IMR-90 (cell line): ENCODE measurements around the gene MEF2D. TPM values are rescaled to one million over a fixed set of nuclear protein-coding genes. Genes with fewer than 3 reads are reported as not detected.

Source experiments
- ATAC-seq: fragments of 200-7000 bp; cut with Tn5 transposase; 2 replicates; pipeline ENCODE4 v1.9.1; 2020; ENCODE audit warnings: low read depth, mild to moderate bottlenecking, moderate library complexity
- BruUV-seq: library from RNA; stranded (reverse); fragments of 400-500 nt; replicated peaks from 2 replicates; lab custom pipeline; 2021; lab: Mats Ljungman, UMichigan
- CTCF ChIA-PET: fragments of 300-600 bp; formaldehyde crosslinking; extraction: SDS; loops from one replicate; lab custom pipeline; 2021; ENCODE audit warnings: antibody characterized with exemption; lab: Yijun Ruan, JAX
- POLR2A ChIA-PET: fragments of 300-600 bp; sonication (Branson Sonifier 250); formaldehyde crosslinking; loops from one replicate; lab custom pipeline; 2022; ENCODE audit warnings: antibody characterized with exemption; ENCODE audit not compliant: unreplicated experiment; lab: Charles Lee
- DNase-seq: peaks from one replicate; pipeline ENCODE4 v3.0.0; 2013
- H2AFZ ChIP-seq: replicated peaks from 2 replicates; pipeline ENCODE3; 2013; ENCODE audit warnings: low read length, mild to moderate bottlenecking; ENCODE audit not compliant: poor library complexity
- H2AK5ac ChIP-seq: 2 replicates; pipeline ENCODE4 v1.6.1; 2013; ENCODE audit warnings: low read depth, low read length, inconsistent platforms
- H2AK9ac ChIP-seq: replicated peaks from 2 replicates; pipeline ENCODE3; 2013; ENCODE audit warnings: mild to moderate bottlenecking, low read depth, low read length, moderate library complexity; ENCODE audit not compliant: poor library complexity
- H2BK120ac ChIP-seq: 2 replicates; pipeline ENCODE4 v1.6.1; 2013; ENCODE audit warnings: low read depth, low read length, inconsistent platforms
- H2BK15ac ChIP-seq: 3 replicates; pipeline ENCODE4 v1.6.1; 2013; ENCODE audit warnings: low read depth, low read length, inconsistent platforms
- H2BK20ac ChIP-seq: 2 replicates; pipeline ENCODE4 v1.6.1; 2013; ENCODE audit warnings: low read depth, mild to moderate bottlenecking, inconsistent platforms, low read length, moderate library complexity
- H2BK5ac ChIP-seq: 2 replicates; pipeline ENCODE4 v1.6.1; 2013; ENCODE audit warnings: mild to moderate bottlenecking, low read depth, low read length, inconsistent platforms; ENCODE audit not compliant: poor library complexity, severe bottlenecking
- H3K14ac ChIP-seq: replicated peaks from 2 replicates; pipeline ENCODE4 v1.6.1; 2013; ENCODE audit warnings: low read depth, low read length, inconsistent platforms
- H3K18ac ChIP-seq: 2 replicates; pipeline ENCODE4 v1.6.1; 2013; ENCODE audit warnings: low read depth, low read length, control low read depth
- H3K23ac ChIP-seq: 2 replicates; pipeline ENCODE4 v1.6.1; 2013; ENCODE audit warnings: low read depth, low read length, inconsistent platforms
- H3K27ac ChIP-seq: 2 replicates; pipeline ENCODE4 v1.5.1; 2013; ENCODE audit warnings: mild to moderate bottlenecking, control low read depth, low read length; ENCODE audit not compliant: insufficient read depth
- H3K27me3 ChIP-seq: 2 replicates; pipeline ENCODE4 v1.6.1; 2013; ENCODE audit warnings: low read length; ENCODE audit not compliant: control insufficient read depth, insufficient read depth
- H3K36me3 ChIP-seq: 2 replicates; pipeline ENCODE4 v1.6.1; 2013; ENCODE audit warnings: low read length, mixed read lengths; ENCODE audit not compliant: control insufficient read depth, insufficient read depth
- H3K4ac ChIP-seq: 2 replicates; pipeline ENCODE4 v1.6.1; 2013; ENCODE audit warnings: low read depth, low read length, inconsistent platforms
- H3K4me1 ChIP-seq: 2 replicates; pipeline ENCODE4 v1.6.1; 2013; ENCODE audit warnings: low read length, mixed read lengths; ENCODE audit not compliant: control insufficient read depth, insufficient read depth
- H3K4me2 ChIP-seq: 2 replicates; pipeline ENCODE4 v1.6.1; 2013; ENCODE audit warnings: low read depth, mild to moderate bottlenecking, control low read depth, low read length, moderate library complexity
- H3K4me3 ChIP-seq: 2 replicates; pipeline ENCODE4 v1.5.1; 2013; ENCODE audit warnings: low read depth, mild to moderate bottlenecking, control low read depth, low read length, moderate library complexity; ENCODE audit not compliant: insufficient read depth
- H3K56ac ChIP-seq: 2 replicates; pipeline ENCODE4 v1.6.1; 2013; ENCODE audit warnings: low read length, inconsistent platforms; ENCODE audit not compliant: insufficient read depth; ENCODE audit errors: extremely low read depth
- H3K79me1 ChIP-seq, 2 experiments: 2 replicates each; pipeline ENCODE4 v1.6.1; 2013; ENCODE audit warnings: low read length in 2 of 2, inconsistent platforms in 1 of 2, low read depth in 1 of 2
- H3K9ac ChIP-seq: 2 replicates; pipeline ENCODE4 v1.6.1; 2013; ENCODE audit warnings: low read depth, low read length, control low read depth
- H3K9me1 ChIP-seq: 2 replicates; pipeline ENCODE4 v1.6.1; 2013; ENCODE audit warnings: low read length, inconsistent platforms; ENCODE audit not compliant: insufficient read depth
- H3K9me3 ChIP-seq: 2 replicates; pipeline ENCODE4 v1.6.1; 2013; ENCODE audit warnings: low read length; ENCODE audit not compliant: control insufficient read depth, insufficient read depth
- H4K20me1 ChIP-seq: 2 replicates; pipeline ENCODE4 v1.6.1; 2013; ENCODE audit warnings: low read length, inconsistent platforms; ENCODE audit not compliant: insufficient read depth
- H4K5ac ChIP-seq: 2 replicates; pipeline ENCODE4 v1.6.1; 2013; ENCODE audit warnings: mild to moderate bottlenecking, low read depth, low read length, control low read depth
- H4K8ac ChIP-seq, 2 experiments: 2 replicates each; pipeline ENCODE4 v1.6.1; 2013; ENCODE audit warnings: low read depth in 2 of 2, low read length in 2 of 2, control low read depth in 1 of 2, inconsistent platforms in 1 of 2
- H4K91ac ChIP-seq: 2 replicates; pipeline ENCODE4 v1.6.1; 2013; ENCODE audit warnings: low read depth, low read length, inconsistent platforms; ENCODE audit not compliant: insufficient read depth
- CHD1 ChIP-seq: IDR thresholded peaks from 2 replicates; pipeline ENCODE4 v1.6.1; 2012; ENCODE audit warnings: low read depth, low read length, improper control_type of control experiment
- CTCF ChIP-seq: conservative IDR thresholded peaks from 2 replicates; pipeline ENCODE4 v1.5.1; 2012; ENCODE audit warnings: mild to moderate bottlenecking, low read depth, low read length, improper control_type of control experiment
- FOS ChIP-seq: fragments of 150-350 bp; IDR thresholded peaks from 2 replicates; pipeline ENCODE4 v1.6.1; 2016; ENCODE audit warnings: low read depth, low read length
- MXI1 ChIP-seq: IDR thresholded peaks from 2 replicates; pipeline ENCODE4 v1.6.1; 2012; ENCODE audit warnings: low read depth, mild to moderate bottlenecking, low read length, moderate library complexity, borderline replicate concordance
- RAD21 ChIP-seq: IDR thresholded peaks from 2 replicates; pipeline ENCODE4 v1.6.1; 2012; ENCODE audit warnings: low read length, improper control_type of control experiment
- RCOR1 ChIP-seq: IDR thresholded peaks from 2 replicates; pipeline ENCODE4 v1.6.1; 2012; ENCODE audit warnings: mild to moderate bottlenecking, low read length, improper control_type of control experiment; ENCODE audit not compliant: insufficient replicate concordance
- WGBS, 2 experiments: methylation state at CpG; one replicate each; pipeline versions ENCODE4 v1.1.5 to v1.1.7; 2013; ENCODE audit warnings: missing lambda C conversion rate in 2 of 2; ENCODE audit not compliant: insufficient read length in 1 of 2; ENCODE audit errors: extremely low coverage in 2 of 2; 5-methylcytosine and 5-hydroxymethylcytosine counted together
- dilution Hi-C: fragments of 300-500 bp; cut with HindIII; formaldehyde crosslinking; loops from one replicate; pipeline ENCODE4 v1.14.3; 2018; ENCODE audit warnings: low sequenced_read_pairs; ENCODE audit not compliant: unreplicated experiment
- in situ Hi-C: fragments of 300-500 bp; cut with MboI; formaldehyde crosslinking; loops from 3 replicates; pipeline ENCODE4 v1.14.3; 2019; ENCODE audit warnings: low sequenced_read_pairs, inconsistent platforms, mixed read lengths
- intact Hi-C: fragments of 100-400 bp; cut with micrococcal nuclease; formaldehyde crosslinking; loops from 2 replicates; pipeline ENCODE4 v1.10.0; 2022
- polyA plus RNA-seq, 3 experiments: library from polyadenylated mRNA; depleted of rRNA; stranded (reverse); fragments of >200 nt; gene quantifications; 2 replicates each; pipeline ENCODE4 v1.2.3, GENCODE V29; 2012; ENCODE audit warnings: low replicate concordance in 1 of 3
- total RNA-seq: library from RNA; depleted of rRNA; stranded (reverse); fragments of >200 nt; gene quantifications from 2 replicates; pipeline ENCODE4 v1.2.3, GENCODE V29; 2012
- TF ChIP-seq, protein P1 (sequence below): fragments of 150-350 bp; IDR thresholded peaks from 2 replicates; pipeline ENCODE4 v1.6.1; 2016; ENCODE audit warnings: low read depth, mild to moderate bottlenecking, low read length, moderate library complexity, borderline replicate concordance

Gene MEF2D
- total and polyA plus RNA-seq, 2 of the 4 experiments (the other 2 are of a cell fraction) = 2.9 to 20.0 TPM

- ChIA-PET CTCF (interaction anchor here (0.6 to 1.8 kb wide), 4 partner anchors 9 to 121 kb away, joined by 3 to 6 read pairs (median 4); no protein-coding TSS in a partner anchor), POLR2A (no interaction called here)
- 32% methylated on average over 3 of the region's 12 CpGs; no CpG with 5 or more reads in 1 of the 2 experiments for WGBS, 2 experiments
- no peaks in the 10 kb centered on the region for H3K27me3 ChIP-seq
- H3K9me3 ChIP-seq = no peaks in the 10 kb centered on the region
- peaks cover 100% of the 10 kb centered on the region for H4K20me1 ChIP-seq
- no peak overlapping the region for H2BK5ac ChIP-seq
- in situ Hi-C loops = no loop called here
- H2BK120ac ChIP-seq = no peak overlapping the region; the same call in 1 of the 2 replicates
- H3K18ac ChIP-seq = no peak overlapping the region
- no peak overlapping the region for H3K27ac ChIP-seq
- dilution Hi-C loops = no loop called here
- H2BK20ac ChIP-seq = no peak overlapping the region
- peaks cover 49% of the 10 kb centered on the region for H3K4me1 ChIP-seq
- no peak overlapping the region for H3K4me3 ChIP-seq
- H2AK5ac ChIP-seq = peak overlapping the region; percentile 44; the same call in 1 of the 2 replicates
- H4K91ac ChIP-seq = no peak overlapping the region
- H3K4ac ChIP-seq = peak overlapping the region; percentile 40; the same call in 1 of the 2 replicates
- no peak overlapping the region for H2BK15ac ChIP-seq
- intact Hi-C loops = no loop called here
- no TSS peak for BruUV-seq
- peaks cover 7 to 99% of the 10 kb centered on the region in 2 experiments; a peak in 3 of 4 replicates for H3K79me1 ChIP-seq
- ATAC-seq (peak; percentile 82), DNase-seq (peak; percentile 36)
- peak overlapping the region; percentile 19 for H3K4me2 ChIP-seq
- H4K8ac ChIP-seq = peak overlapping the region in 1 of 2 experiments; percentile 35; a peak in 1 of 4 replicates
- H3K23ac ChIP-seq = 0 out of 2 replicates have a peak overlapping the region, but pooled peaks have one; percentile 10
- no peak overlapping the region for H4K5ac ChIP-seq
- no peaks in the 10 kb centered on the region; the same call in 1 of the 2 replicates for H3K36me3 ChIP-seq
- H3K9ac ChIP-seq = no peak overlapping the region
- TF ChIP-seq CTCF (peak; percentile 32), RCOR1 (no peak), FOS (no peak), MXI1 (peak; percentile 38; the same call in 1 of the 2 replicates), CHD1 (no peak), RAD21 (peak; percentile 26; the same call in 1 of the 2 replicates)
- TF ChIP-seq, protein P1, sequence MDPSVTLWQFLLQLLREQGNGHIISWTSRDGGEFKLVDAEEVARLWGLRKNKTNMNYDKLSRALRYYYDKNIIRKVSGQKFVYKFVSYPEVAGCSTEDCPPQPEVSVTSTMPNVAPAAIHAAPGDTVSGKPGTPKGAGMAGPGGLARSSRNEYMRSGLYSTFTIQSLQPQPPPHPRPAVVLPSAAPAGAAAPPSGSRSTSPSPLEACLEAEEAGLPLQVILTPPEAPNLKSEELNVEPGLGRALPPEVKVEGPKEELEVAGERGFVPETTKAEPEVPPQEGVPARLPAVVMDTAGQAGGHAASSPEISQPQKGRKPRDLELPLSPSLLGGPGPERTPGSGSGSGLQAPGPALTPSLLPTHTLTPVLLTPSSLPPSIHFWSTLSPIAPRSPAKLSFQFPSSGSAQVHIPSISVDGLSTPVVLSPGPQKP = no peak
- no peak overlapping the region for H3K56ac ChIP-seq
- H3K14ac ChIP-seq = peak overlapping the region; percentile 83
- no peak overlapping the region for H2AFZ ChIP-seq
- peak overlapping the region; percentile 82 for H2AK9ac ChIP-seq
- peaks cover 74% of the 10 kb centered on the region for H3K9me1 ChIP-seq
Measured at GRCh38 chr1:156489166-156489934, 11.2 kb downstream of the MEF2D start.
